GM20000 (cell line): ENCODE measurements around the gene TTC12.

Experiments used
- DNase-seq: peaks from one replicate; pipeline ENCODE4 v3.0.0; 2012; ENCODE audit warnings: low spot score
- CTCF ChIP-seq: IDR thresholded peaks from 2 replicates; pipeline ENCODE4 v1.5.1; 2012; ENCODE audit warnings: mild to moderate bottlenecking, control low read depth; ENCODE audit errors: extremely low read depth, missing control alignments

TTC12 gene

GRCh38 chr11:113412675-113413074, 98.3 kb downstream of the TTC12 start:
- no peak for DNase-seq
- no peak for TF ChIP-seq CTCF

- DNase-seq, result no peak
- no peak for TF ChIP-seq CTCF
Observed at GRCh38 chr11:113415343-113415742, 101.0 kb downstream of the TTC12 start.
